ENCODE results near the gene PRR9.

- no peak for TF ChIP-seq CTCF (IDR thresholded peaks at IDR 0.05; ENCODE audit: poor library complexity, severe bottlenecking)
- no peak for TF ChIP-seq RAD21 (conservative IDR thresholded peaks at IDR 0.05)
- TF ChIP-seq, protein P1, sequence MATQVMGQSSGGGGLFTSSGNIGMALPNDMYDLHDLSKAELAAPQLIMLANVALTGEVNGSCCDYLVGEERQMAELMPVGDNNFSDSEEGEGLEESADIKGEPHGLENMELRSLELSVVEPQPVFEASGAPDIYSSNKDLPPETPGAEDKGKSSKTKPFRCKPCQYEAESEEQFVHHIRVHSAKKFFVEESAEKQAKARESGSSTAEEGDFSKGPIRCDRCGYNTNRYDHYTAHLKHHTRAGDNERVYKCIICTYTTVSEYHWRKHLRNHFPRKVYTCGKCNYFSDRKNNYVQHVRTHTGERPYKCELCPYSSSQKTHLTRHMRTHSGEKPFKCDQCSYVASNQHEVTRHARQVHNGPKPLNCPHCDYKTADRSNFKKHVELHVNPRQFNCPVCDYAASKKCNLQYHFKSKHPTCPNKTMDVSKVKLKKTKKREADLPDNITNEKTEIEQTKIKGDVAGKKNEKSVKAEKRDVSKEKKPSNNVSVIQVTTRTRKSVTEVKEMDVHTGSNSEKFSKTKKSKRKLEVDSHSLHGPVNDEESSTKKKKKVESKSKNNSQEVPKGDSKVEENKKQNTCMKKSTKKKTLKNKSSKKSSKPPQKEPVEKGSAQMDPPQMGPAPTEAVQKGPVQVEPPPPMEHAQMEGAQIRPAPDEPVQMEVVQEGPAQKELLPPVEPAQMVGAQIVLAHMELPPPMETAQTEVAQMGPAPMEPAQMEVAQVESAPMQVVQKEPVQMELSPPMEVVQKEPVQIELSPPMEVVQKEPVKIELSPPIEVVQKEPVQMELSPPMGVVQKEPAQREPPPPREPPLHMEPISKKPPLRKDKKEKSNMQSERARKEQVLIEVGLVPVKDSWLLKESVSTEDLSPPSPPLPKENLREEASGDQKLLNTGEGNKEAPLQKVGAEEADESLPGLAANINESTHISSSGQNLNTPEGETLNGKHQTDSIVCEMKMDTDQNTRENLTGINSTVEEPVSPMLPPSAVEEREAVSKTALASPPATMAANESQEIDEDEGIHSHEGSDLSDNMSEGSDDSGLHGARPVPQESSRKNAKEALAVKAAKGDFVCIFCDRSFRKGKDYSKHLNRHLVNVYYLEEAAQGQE (IDR thresholded peaks at IDR 0.05; ENCODE audit: borderline replicate concordance), result no peak
- no peak for TF ChIP-seq TAF1 (IDR thresholded peaks at IDR 0.05; ENCODE audit: low read depth)
- TF ChIP-seq EP300 (conservative IDR thresholded peaks at IDR 0.05; ENCODE audit: poor library complexity, severe bottlenecking), result no peak
- no peak for TF ChIP-seq EZH2 (IDR thresholded peaks at IDR 0.05; ENCODE audit: borderline replicate concordance, insufficient read depth, low read length, poor library complexity, severe bottlenecking)
Observed at GRCh38 chr1:153195216-153195615, 22.2 kb upstream of the PRR9 start.

Measured in neural cell (in vitro differentiated cells).